ENCODE measurements around the gene VHLL.
"Not testable (repeated sequence)": the region's sequence is repeated elsewhere in the genome, so short reads cannot be mapped to it uniquely, and the experiment has no call there.

The VHLL gene

DNA sequence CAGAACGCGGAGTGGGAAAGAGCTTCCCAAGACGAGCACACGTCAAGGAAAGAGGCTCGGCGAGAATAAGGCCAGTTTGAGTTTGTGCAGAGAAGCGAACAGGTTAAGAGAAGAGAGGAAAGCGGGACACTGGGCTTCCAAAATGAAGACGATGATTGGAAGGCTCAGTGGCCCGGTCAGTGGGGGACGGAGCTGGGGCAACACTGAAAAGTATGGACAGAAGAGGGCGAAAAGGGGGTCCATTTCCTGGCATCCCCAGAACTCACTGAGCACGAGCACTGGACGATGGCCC lies 38.7 kb upstream of the VHLL start:
- H3K27ac ChIP-seq, result peak overlapping the region; percentile 15 to 83
- H3K4me3 ChIP-seq, result peak overlapping the region; percentile 81
- TF ChIP-seq CTCF (IDR thresholded peaks at IDR 0.05), result no peak
- DNase-seq (ENCODE audit: low spot score), result no peak

GRCh38 chr1:156337052-156337887 lies 38.2 kb upstream of the VHLL start:
- DNase-seq (ENCODE audit: low spot score), result no peak
- peak overlapping the region; percentile 81 for H3K4me3 ChIP-seq
- H3K27ac ChIP-seq, result peak overlapping the region; percentile 15 to 83
- TF ChIP-seq CTCF (IDR thresholded peaks at IDR 0.05), result no peak

DNA sequence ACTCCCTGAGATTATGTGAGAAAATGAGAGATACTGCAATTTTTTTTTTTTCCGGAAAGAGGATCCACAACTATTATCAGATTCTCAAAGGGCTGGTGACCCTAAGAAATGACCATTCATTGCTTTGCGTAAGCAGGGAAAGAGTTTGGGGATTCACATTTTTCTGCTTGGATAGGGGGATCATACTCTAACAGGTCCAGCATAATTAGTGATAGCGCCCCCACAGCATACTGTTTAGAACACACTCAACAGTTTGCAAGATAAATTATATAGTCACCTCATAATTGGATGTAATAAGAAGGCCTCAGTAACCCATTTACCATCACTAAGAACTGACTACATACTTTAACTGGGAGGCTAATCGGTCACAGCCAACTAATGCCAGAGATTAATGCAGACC lies 37.1 kb upstream of the VHLL start:
- Histone ChIP-seq H3K4me3 (peak overlapping the region; percentile 81), H3K27ac (no peak overlapping the region)
- no peak for DNase-seq (ENCODE audit: low spot score)
- no peak for TF ChIP-seq CTCF (IDR thresholded peaks at IDR 0.05)

- DNase-seq (ENCODE audit: low spot score); H3K27ac ChIP-seq; H3K4me3 ChIP-seq: not testable (repeated sequence)
Measured at GRCh38 chr1:156323179-156323578, 24.1 kb upstream of the VHLL start.

DNA sequence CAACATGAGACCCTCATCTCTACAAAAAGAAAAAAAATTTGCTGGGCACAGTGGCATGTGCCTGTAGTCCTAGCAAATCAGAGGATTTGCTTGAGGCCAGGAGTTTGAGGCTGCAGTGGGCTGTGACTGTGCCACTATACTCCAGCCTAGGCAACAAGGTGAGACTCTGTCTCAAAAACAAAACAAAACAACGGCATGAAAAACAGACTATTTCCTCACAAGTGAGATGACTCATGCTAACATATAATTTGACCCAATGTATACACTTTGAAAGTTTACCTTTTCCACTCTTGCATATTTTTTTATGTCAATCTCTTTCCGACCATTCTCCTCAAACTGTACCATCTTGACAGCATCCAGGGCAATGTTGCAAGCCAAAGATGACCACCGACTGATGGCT lies 21.5 kb upstream of the VHLL start:
- TF ChIP-seq CTCF (IDR thresholded peaks at IDR 0.05), result no peak
- no peak for DNase-seq (ENCODE audit: low spot score)

DNA sequence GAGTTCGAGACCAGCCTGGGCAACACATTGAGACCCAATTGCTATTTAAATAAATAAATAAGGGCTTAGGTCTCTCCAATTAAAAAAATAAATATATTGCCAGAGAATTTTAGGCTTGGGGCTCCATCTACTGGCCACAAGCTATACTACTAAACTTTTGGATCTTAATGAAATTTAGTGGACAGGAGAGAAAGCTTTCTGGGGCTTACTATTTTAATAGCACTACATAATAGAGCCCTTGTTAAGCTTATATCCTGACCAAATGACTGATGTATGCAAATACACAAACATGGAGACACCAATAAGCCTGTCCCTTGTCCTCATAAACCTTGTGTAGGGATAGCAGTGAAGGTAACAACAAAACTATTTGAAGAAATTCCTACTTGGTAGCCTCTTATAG lies 20.6 kb upstream of the VHLL start:
- TF ChIP-seq CTCF (IDR thresholded peaks at IDR 0.05), result no peak
- H3K4me3 ChIP-seq, result no peak overlapping the region
- DNase-seq (ENCODE audit: low spot score), result no peak
- H3K27ac ChIP-seq, result no peak overlapping the region

More for the DNA sequence above, 21.5 kb upstream of the VHLL start:
- Histone ChIP-seq H3K4me3 (no peak overlapping the region), H3K27ac (no peak overlapping the region)

DNA sequence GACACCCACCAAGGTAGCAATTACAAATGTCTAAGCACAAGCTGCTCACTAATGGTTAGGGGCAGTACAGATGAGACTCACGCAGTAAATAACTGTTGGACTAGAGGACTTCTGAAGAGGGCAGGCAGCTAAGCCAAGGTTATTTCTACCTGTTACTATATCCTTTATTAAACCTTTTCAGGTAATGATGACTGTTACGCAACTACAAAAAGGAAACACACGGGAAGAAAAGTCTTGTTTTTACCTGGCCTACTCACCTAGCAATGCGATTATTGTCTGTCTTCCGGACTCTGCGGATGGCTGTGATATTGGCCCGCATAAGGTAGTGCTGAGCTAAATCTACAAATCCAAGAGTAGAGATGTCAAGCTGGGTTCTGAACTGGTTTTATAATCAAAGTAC lies 17.8 kb upstream of the VHLL start:
- no peak for DNase-seq (ENCODE audit: low spot score)
- no peak for TF ChIP-seq CTCF (IDR thresholded peaks at IDR 0.05)
- H3K4me3 ChIP-seq, result no peak overlapping the region
- no peak overlapping the region for H3K27ac ChIP-seq
